Stimulated activated CD4-positive, alpha-beta T cell treated with anti-CD3 and anti-CD28 coated beads, Interleukin-2, amount 100 ng/mL, for 4 hours (primary cell): Measurements from ENCODE around the gene SOX12.

Experiments
- DNase-seq: peaks from one replicate; pipeline ENCODE4 v3.0.0-alpha.2; 2020; ENCODE audit warnings: low read depth

Gene SOX12

GRCh38 chr20:301886-302848 lies 23.2 kb upstream of the SOX12 start:
- DNase-seq: no peak

GRCh38 chr20:305745-306144 lies 19.6 kb upstream of the SOX12 start:
- DNase-seq: no peak

GRCh38 chr20:308427-309038 lies 16.8 kb upstream of the SOX12 start:
- no peak for DNase-seq

DNA sequence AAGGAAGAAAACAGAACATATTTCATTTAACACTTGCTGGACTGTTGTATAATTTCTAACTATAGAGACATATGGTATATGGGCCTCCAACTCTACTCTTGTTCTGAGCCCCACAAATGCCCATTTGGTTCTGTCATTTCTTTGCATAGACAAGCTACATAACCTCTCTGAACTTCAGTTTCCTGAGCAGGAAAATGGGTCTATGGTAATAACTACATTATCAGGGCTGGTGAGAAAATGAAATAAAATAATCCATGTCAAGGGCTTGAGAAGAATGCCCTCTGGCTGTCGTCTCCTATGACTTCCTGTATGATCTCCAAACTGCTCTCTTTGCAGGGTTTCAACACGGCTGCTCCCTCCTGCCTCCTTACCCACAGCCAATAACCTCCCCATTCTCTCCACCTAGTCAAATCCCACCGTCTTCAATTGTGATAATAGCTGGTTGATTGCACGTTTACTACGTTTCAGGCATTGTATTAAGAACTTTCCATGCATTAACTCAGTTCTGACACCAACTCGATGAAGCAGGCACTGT lies 16.0 kb upstream of the SOX12 start:
- no peak for DNase-seq

DNA sequence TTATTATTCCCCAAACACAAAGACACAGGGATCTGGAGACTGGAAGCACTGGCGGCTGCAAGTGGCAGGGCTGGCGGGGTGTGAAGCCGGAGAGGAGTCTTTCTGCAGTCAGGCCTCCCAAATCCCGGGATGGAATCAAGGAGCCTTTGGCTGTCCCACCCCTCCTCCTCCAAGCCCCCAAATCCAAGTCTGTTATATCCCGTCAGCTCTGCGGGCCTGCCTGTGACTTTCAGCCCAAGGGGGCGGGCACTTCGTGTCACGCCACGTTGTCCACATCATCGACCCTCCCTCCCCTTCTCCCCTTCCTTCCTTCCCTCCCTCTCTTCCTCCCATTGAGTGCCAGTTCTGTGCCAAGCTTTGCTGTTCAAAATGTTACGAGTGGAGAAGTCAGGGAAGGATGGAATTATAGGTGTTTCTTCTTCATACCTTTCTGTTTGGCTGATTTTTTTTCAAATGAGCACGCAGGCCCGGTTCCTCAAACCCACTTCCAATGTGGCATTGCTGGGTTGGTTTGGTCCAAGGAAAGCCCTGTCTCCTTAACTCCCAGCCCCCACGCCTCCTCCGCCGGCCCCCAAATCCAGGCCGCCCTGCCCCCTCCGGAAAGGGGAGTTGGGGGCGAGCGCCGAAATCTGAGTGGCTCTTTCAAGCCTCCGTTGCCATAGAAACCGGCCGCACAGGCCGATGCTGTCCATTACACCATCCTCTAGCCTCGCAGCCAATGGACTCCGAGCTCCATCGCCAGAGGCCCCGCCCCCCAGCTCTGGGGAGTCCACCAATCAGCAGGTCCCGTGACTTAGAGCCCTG lies 15.3 kb upstream of the SOX12 start:
- DNase-seq: peak; percentile 70

DNA sequence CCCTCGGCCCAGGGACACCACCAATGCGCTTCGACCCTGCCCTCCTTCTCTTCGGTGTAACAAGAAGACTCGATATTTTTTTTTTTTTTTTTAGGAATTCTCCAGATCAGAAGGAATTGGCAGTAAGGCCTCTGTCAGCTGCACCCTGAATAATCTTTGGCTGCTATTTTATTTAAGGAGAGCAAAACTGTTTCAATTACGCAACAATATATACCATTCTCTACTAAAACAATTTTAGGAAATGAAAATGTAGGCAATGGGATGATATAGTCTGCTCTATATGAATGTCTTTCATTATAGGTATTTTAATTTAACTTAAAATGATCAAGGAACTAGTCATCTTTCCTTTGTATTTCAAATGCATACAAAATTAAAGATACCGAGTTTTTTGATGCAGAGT lies 14.7 kb upstream of the SOX12 start:
- no peak for DNase-seq

DNA sequence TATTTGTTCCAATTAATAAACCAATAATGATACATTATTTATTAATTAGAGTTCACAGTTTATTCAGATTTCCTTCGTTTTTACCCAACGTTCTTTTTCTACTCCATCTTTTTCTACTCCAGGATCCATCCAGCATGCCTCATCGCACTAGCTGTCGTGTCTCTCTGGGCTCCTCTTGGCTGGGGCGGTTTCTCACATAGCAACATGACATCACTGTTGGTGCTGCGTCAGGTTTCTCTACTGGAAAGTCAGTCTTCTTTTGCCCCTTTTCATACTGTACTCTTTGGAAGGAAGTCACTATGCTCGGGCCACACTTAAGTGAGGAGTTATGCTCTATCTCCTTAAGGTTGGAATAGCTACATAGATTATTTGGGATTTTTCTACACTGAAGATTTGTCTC lies 13.7 kb upstream of the SOX12 start:
- DNase-seq: no peak

DNA sequence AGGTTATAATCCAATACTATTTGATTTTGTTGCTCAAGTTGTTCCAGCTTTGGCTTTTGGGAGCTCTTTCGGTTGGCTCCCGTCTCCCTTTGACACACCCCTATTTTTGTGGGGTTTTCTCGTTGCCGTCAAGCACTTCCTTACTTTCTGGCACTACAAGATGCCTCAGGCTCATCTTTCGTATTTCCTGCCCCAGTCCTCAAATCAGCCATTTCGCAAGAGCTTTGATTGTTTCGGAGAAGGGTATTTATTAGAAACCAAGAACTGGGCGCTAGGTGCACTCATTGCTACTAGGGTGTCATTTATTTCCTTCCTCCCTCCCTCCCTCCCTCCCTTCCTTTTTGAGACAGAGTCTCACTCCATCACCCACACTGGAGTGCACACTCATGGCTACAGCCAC lies 13.3 kb upstream of the SOX12 start:
- DNase-seq: no peak

GRCh38 chr20:312866-313265 lies 12.5 kb upstream of the SOX12 start:
- no peak for DNase-seq

DNA sequence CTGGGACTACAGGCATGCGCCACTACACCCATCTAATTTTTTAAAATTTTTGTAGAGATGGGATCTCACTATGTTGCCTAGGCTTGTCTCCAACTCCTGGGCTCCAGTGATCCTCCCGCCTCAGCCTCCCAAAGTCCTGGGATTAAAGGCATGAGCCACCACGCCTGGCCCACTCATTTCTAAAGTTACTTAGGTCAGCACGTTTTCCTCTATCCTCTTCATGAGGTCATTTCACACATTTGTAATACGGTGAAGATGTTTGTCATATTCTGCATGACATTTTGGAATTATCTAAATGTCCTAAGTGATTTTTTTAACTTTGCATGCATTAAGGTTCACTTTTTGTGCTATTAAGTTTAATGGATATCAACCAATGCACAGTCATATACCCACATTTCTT lies 11.9 kb upstream of the SOX12 start:
- no peak for DNase-seq

DNA sequence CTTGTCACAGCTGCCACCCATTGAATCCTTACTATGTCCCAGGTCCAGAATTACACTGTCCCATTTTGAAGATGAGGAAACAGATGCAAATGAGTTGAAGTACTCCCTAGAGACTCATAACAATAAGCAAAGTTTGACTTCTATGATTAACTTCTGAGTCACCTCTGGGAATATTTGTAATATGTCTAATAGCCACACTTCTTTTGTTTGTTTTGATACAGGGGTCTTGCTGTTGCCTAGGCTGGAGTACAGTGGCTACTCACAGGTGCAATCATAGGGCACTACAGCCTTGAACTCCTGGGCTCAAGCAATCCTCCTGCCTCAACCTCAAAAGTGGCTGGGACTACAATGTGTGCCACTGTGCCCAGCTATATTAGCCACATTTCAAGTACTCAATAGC lies 11.4 kb upstream of the SOX12 start:
- no peak for DNase-seq

DNA sequence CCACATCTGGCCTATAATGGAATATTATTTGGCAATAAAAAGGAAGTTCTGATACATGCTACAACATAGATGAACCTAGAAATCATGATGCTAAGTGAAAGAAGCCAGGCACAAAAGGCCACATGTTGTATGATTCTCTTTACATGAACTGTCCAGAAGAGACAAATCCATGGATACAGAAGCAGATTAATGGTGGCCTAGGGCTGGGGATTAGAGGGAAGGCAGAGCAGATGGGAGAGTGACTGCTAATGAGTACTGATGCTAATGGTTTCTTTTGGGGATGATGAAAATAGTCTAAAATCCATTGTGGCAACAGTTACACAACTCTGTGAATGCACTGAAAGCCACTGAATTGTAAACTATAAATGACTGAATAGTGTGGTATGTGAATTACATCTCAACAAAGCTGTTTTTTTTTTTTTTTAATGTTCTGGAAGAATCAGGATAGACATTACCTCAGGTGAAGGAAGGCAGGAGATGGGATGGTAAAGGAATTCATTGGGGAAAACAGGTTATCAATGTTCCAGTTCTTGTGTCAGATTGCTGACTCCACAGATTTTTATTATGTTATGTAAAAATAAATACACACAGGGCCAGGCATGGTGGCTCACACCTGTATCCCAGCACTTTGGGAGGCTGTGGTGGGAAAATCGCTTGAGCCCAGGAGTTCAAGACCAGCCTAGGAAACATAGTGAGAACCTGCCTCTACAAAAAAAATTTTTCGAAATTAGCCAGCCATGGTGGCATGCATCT lies 8.9 kb upstream of the SOX12 start:
- no peak for DNase-seq

- DNase-seq: peak; percentile 88
Measured at GRCh38 chr20:324177-325044, 941 bp upstream of the SOX12 start.

DNA sequence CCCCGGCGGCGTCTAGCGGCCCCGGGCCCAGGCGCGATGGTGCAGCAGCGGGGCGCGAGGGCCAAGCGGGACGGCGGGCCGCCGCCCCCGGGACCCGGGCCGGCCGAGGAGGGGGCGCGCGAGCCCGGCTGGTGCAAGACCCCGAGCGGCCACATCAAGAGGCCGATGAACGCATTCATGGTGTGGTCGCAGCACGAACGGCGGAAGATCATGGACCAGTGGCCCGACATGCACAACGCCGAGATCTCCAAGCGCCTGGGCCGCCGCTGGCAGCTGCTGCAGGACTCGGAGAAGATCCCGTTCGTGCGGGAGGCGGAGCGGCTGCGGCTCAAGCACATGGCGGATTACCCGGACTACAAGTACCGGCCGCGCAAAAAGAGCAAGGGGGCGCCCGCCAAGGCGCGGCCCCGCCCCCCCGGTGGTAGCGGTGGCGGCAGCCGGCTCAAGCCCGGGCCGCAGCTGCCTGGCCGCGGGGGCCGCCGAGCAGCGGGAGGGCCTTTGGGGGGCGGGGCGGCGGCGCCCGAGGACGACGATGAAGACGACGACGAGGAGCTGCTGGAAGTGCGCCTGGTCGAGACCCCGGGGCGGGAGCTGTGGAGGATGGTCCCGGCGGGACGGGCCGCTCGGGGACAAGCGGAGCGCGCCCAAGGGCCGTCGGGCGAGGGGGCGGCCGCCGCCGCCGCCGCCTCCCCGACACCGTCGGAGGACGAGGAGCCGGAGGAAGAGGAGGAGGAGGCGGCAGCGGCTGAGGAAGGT lies 715 bp downstream of the SOX12 start:
- DNase-seq: no peak

GRCh38 chr20:326645-327185 lies 1.4 kb downstream of the SOX12 start:
- no peak for DNase-seq

DNA sequence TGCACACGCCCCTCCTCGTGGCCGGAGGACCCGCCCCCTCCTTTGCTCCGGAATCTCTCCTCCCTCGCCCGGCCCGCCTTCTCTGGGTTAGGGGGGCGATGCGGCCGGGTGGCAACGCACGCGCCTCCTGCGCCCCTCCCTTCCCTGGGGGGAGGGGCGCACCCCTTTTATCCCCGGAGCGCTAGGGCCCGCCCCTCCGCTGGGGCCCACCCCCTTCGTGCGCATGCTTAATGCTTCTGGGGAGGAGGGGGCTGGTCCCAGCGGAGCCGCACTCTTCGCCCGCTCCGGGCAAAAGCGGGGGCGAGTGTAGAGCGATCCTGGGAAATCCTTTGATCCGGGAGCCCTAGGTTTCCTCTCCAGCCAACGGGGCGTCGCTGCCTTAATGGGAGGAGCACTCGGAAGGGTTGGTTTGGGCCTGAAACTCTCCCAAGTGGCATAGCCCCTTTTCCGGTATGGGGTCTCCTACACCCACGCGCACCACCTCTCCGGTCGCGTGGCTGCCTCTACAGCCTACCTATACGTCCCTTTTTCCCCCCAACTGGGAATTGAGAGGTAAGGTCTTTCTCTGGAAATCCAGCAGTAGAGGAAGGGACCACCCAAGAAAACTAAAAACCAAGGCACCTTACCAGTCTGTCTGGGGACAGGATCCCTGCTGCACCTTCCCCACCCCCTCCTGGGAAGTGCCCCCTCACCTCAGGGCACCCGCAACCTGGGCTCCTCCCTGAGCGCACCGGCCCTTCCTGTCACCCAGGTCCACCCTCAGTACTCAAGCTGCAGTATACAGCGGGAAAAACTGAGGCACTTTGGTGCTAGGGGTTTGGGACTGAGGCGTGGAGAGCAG lies 2.1 kb downstream of the SOX12 start:
- DNase-seq: peak; percentile 66

- no peak for DNase-seq
Measured at GRCh38 chr20:328027-328974, 2.9 kb downstream of the SOX12 start.
